Hematopoietic multipotent progenitor cell treated with erythropoietin and hydrocortisone succinate and interleukin-3 and kit ligand, for 6 days (in vitro differentiated cells): ENCODE data around the gene ELOVL6.
"Not testable (repeated sequence)": the region's sequence is repeated elsewhere in the genome, so short reads cannot be mapped to it uniquely, and the experiment has no call there.

Source experiments
- DNase-seq: peaks from one replicate; pipeline ENCODE4 v3.0.0-alpha.2; 2015

ELOVL6 gene

GRCh38 chr4:110119880-110120279 is 78.5 kb downstream of the ELOVL6 start:
- DNase-seq, result no peak

GRCh38 chr4:110119337-110119736 is 79.1 kb downstream of the ELOVL6 start:
- DNase-seq, result peak; percentile 30

DNA sequence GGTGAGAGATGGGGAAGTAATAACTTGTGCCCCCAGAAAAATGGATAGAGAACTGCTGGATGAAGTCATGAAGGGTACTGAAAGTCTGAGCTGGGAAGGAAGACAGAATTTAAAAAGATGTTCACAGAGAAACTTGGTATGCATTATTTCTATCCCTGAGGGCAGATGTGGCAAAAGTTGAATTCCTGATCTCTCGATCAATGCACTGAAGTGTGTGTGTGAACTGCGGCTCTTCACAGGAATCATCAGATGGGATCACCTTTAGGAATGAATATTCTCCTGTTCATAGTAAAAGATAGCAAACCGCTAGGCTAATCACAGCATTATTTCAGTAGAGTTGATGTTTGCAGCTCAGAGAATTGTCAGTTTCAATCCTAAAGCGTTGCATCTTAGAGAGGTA is 86.4 kb downstream of the ELOVL6 start:
- DNase-seq, result no peak

DNA sequence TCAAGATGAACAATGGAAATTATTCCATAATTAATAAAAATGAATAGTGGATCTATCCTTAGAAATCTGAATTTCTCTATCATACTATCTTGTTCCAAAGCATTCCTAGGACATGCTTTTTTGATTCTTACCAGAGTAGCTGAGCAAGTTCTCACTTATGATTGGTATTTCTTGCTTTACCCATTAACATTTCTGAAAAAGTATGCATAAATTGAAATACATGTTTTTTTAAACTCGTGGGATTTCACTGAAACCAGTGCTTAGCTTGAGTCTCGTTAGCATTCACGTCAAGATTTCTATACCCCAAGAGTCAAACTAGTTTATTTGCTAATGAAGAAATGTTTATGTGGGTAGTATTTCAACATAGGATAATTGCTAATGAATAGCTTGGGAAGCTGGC is 89.0 kb downstream of the ELOVL6 start:
- no peak for DNase-seq

DNA sequence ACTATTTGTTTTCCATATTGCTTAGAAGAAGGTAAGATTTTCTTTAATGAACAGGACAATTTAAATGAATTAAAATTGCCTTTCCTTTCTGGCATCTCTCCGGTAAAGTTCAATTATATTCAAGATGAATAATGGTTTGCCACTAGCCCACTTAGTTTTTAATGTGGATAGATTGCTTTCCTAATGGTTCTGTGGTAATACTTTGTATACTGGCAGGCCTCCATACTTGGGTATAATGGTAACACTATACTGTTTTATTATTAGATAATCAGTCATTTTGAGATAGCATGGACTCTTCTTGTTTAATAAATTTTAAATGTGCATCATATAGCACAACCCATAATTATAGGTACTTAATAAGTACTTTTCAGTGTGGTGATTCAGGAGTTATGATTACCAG is 89.5 kb downstream of the ELOVL6 start:
- DNase-seq, result no peak

- no peak for DNase-seq
Observed at GRCh38 chr4:110108422-110108821, 90.0 kb downstream of the ELOVL6 start.

DNA sequence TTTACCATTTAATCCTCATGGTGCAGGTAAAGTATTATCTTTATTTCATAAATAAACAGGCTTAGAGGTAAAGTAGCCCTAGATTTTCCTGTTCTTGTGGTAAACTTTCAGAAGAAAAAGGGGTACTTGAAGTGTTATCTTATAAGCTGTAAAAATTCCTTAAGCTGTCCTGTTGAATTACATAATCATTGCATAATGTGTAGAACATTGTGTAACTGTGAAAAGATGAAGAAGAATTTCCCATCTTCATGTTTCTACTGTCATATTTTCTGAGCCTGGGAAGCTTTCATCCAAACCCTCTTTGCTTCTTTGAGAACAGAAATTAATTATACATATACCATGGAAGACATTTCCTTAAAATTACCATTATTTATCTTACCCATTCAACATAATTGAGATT is 90.5 kb downstream of the ELOVL6 start:
- DNase-seq, result no peak

DNA sequence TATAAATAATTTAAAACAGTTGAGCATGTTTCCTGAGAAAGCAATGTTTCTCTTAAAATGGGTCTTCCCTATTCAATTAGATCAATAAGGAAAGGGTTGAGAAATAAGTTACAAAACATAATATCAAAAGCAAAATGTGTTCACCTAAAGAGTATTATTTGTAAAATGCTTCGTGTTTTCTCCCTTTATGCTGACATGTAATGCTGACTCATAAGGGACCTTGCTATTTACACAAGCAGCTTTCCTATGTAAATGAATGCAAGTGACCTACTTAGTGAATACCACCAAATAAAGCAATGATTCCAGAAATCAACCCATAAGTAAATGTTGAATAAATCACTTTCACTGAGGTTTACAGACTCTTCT is 91.5 kb downstream of the ELOVL6 start:
- no peak for DNase-seq

DNA sequence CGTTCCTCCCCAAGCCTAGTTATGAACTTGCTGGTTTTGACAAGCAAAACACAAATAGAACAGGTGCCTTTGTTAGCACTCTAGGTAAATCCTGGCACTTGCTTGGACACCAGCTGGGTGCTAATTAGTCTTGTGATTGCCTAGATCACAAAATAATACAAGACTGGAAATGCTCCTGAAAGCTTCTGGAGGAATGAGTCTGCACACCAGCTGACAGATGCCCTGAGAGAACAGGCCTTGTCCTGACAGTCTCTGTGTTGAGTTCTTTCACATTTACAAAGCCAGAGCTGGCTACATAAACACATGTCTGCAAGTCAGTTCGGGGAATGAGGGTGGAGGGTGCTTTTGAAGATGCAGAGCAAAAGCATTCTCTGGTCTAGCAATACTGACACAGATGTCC is 93.8 kb downstream of the ELOVL6 start:
- no peak for DNase-seq

DNA sequence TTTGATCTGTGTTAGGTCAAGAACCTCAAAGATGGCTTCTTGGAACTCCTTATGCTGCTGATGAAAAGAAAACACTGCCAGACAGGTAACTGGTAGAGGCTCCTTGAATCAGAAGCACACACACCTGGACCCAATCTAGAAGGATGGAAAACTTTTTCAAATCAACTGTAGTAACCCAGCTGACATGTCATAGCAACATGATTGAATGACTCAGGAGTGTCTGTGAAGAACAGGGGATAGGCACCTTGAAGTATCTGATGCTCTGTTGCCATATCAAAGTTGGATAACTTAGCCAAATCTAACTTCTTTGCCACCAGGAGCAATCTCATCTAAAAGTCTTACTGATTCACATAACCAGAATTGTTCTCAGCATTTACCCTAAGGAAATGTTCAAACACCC is 98.8 kb downstream of the ELOVL6 start:
- no peak for DNase-seq

DNA sequence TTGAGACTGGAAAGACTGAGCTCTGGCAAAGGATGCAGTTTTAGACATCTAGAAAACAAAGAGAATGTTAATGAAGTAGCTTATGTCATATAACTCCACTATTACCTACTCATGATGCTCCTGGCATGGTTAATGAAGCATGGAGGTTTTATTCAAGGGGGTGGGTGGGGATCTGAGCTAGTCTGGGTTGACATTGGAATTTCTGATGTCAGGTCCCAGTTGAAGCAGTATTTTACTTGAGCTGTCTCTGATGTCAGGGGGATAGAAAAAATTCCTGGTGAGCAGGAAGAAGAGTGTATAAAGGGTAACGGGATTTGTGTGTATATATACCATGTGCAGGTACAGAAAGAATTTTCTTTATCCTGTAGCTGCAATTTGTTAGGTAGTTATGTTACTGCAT is 102.0 kb downstream of the ELOVL6 start:
- no peak for DNase-seq

- DNase-seq, result no peak
Observed at GRCh38 chr4:110092646-110093045, 105.8 kb downstream of the ELOVL6 start.

DNA sequence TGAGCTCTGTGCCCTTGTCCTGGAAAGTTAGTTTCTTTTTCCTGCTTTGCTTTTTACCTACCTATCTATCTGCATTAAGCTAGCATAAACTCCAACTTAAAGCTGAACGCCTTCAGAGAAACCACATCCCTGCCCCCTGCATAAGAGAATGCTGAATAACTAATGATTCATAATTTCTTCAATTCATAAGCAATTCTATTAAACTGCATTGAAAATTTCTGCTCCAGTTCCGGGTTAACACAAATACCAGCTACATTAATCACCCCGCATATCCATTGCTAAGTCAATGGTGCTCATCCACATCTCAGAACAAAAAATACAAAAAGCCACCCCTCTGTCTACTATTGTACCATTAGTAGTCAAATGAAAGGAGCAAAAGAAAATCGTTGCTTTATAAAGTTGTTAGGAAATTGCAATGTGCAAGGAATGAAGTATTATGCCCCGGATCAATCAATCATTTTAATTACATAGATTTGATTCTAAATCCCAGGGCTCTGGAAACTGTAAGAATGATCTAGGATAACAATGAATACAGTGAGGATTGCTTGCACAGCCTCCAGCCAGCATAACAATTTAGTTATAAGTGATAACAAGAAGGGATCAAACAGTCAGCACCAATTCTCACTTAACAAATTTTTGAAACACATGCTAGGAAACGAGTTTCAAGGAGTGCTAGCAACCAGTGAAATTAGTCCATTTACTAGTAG is 106.8 kb downstream of the ELOVL6 start:
- no peak for DNase-seq

- no peak for DNase-seq
Observed at GRCh38 chr4:110088670-110089069, 109.7 kb downstream of the ELOVL6 start.

- DNase-seq, result no peak
Observed at GRCh38 chr4:110087070-110087708, 111.2 kb downstream of the ELOVL6 start.

DNA sequence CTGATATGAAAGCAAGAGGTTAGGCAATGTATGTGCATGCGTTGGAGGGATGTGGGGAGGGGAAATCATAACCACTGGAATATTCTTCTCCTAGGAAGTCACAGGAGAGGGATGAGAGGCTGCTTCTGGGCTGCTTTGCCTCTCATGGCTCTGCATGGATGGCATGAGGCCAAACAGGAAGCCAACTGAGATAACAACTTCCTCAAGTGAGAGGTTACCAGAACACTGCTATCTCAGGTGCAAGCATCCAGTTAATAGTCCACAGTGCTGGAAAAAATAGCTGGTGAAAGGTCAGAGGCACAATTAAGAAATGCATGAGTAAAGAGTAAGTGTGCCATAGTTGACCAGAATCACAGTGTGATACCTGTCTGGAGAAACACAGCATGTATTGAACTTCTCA is 113.3 kb downstream of the ELOVL6 start:
- peak; percentile 68 for DNase-seq

DNA sequence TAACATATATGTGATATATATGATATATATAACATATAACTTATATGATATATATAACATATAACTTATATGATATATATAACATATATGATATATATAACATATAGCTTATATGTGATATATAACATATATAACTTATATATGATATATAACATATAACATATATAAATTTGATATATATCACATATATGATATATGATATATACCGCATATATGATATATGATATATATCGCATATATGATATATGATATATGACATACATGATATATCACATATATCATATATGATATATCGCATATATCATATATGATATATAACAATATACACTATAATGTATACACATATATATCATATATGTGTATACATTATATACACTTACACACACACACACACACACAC is 114.3 kb downstream of the ELOVL6 start:
- no peak for DNase-seq

GRCh38 chr4:110078148-110078547 is 120.3 kb downstream of the ELOVL6 start:
- not testable (repeated sequence) for DNase-seq

- DNase-seq, result not testable (repeated sequence)
Observed at GRCh38 chr4:110076828-110077227, 121.6 kb downstream of the ELOVL6 start.

DNA sequence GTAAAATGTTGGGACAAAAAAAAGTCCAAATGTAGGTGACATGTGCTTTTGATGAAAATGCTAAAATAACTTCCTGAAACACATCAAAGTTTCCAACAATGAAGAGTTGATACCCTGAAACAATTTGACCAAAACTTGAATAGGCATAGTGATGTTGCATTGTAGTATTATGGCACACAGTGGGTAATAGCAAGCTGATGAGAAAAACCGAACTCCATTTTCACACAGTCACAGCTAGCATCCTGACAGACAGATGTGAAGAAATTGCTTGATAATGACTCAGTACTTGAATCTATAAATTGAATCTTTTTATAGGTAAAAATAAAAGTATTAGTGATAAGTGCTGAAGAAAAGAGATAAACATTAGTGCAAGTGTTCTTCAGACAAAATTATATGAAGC is 122.5 kb downstream of the ELOVL6 start:
- DNase-seq, result no peak

GRCh38 chr4:110075083-110075738 is 123.2 kb downstream of the ELOVL6 start:
- no peak for DNase-seq

- no peak for DNase-seq
Observed at GRCh38 chr4:110074570-110074969, 123.8 kb downstream of the ELOVL6 start.

GRCh38 chr4:110073053-110073845 is 125.2 kb downstream of the ELOVL6 start:
- peak; percentile 82 for DNase-seq

DNA sequence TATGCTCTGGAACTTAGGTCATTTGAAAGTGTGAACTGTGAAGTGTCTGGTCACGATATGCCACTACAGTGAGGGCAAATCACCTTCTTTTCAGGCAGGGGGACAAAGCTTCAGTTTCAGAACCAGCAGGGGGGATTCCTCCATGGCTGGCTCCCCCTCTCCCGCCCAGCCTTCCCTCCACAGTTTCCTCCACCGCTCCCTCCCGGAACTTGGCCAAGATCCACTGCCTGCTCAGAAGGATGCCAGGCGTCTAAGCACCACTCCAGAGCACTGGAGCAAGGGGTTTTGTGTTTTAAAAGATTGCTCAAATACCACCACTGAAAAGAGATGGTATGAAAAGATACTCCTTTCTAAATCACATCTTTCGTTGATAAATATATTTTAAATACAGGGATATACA is 126.9 kb downstream of the ELOVL6 start:
- DNase-seq, result no peak
